OCI-M1 (cell line): ENCODE data around the gene KDM5A.
"Not testable (repeated sequence)": the region's sequence is repeated elsewhere in the genome, so short reads cannot be mapped to it uniquely, and the experiment has no call there.

Experiments
- DNase-seq: peaks from one replicate; lab custom pipeline; 2025; lab: John Stamatoyannopoulos, UW

Gene KDM5A

DNA sequence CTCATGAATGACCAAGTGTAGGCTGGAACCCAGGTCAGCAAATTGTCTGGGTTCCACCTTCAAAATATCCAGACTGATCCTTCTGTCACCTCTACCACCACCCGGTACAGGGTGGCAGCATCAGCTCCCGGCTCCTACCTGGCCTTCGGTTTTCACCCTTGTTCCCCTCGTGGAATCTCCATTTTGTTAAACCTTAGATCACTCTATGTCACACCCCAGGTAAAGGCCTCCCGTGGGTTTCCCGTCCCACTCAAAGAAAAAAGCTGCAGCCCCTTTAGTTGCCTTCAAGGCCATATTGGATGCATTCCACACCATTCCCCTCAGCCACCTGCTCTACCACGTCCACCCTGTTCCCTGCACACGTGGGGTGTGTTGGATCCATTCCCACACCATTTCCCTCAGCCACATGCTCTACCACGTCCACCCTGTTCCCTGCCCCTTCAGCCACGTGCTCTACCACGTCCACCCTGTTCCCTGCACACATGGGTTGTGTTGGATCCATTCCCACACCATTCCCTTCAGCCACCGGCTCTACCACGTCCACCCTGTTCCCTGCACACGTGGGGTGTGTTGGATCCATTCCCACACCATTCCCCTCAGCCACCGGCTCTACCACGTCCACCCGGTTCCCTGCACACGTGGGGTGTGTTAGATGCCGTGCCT, 150.3 kb downstream of the KDM5A start:
- no peak for DNase-seq

DNA sequence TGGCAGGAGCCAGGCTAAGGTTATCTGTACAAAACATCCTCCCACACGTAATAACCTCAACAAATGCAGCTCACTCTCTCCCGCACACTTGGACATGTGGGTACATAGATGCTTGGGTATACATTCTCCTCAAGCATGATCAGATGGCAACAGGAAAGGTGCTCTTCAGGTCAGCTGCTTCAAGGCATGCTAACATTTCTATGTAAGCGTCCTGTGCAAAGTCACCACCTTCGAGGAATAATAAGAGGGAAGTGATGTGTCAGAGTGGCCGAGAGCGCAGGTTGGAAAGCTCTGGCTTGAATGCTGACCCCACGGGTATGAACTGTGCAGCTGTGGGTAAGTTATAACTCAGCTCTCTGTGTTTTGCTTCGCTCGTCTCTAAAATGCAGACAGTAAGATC, 151.0 kb downstream of the KDM5A start:
- no peak for DNase-seq

DNA sequence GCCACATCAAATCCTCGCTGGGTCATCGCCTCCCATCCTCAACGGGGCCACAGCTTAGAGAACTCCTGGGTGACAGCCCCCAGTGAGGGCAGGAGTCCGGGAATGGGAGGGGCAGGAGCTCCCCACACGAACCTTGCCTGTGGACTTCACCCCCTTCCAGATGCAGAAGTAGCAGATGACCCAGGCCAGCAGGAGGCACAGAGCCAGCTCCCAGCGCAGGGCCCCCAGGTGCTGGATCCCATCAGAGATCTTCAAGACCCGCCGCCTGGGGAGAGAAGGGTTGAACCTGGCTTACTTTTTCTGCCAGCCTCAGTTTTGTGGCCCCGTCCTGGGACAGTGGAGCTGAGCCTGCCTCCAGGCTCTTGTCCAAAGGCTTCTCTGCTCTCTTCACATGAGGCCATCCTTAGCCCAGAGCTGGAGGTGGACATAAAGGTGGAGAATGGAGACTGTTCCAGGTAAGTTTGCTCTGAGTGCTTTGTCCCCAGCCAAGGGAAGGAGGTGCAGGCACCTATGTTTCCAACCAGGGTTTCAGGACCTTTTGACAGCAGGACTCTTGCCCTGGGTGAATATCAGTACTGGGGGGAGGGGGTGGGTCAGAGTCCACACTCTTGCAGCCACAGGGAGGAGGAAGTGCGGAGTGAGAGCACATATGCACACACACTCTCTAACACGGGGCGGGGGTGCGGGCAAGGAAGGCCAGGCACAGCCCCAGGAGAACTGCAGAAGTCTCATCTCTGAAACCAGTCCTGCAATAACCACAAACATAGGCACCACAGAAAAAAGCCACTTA, 151.9 kb downstream of the KDM5A start:
- no peak for DNase-seq

DNA sequence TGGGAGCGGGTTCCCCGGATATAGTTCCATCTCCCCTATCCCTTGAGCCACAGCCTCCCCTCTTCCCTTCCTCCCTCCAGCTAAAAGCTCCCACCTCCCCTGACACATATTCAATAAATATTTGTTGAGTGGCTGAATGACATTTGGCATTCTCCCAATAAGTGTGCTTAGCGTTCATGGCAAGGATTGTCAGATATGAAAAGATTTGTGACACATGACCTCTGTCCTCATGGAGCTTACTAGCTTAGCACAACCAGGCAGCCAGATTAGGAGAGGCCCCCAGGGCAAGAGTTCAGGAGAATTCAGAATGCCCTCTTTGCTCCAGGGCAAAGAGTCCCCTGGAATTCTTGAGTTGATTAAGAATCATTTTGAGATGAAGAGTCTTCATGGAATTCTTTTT, 152.7 kb downstream of the KDM5A start:
- no peak for DNase-seq

DNA sequence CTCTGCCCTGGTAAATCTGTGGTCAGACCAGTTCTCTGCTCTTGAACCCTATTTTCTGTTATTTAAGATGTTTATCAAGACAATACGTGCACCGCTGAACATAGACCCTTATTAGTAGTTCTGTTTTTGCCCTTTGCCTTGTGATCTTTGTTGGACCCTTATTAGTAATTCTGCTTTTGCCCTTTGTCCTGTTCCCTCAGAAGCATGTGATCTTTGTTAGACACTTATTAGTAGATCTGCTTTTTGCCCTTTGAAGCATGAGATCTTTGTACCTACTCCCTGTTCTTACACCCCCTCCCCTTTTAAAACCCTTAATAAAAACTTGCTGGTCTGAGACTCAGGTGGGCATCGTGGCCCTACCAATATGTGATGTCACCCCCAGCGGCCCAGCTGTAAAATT, 153.2 kb downstream of the KDM5A start:
- not testable (repeated sequence) for DNase-seq

DNA sequence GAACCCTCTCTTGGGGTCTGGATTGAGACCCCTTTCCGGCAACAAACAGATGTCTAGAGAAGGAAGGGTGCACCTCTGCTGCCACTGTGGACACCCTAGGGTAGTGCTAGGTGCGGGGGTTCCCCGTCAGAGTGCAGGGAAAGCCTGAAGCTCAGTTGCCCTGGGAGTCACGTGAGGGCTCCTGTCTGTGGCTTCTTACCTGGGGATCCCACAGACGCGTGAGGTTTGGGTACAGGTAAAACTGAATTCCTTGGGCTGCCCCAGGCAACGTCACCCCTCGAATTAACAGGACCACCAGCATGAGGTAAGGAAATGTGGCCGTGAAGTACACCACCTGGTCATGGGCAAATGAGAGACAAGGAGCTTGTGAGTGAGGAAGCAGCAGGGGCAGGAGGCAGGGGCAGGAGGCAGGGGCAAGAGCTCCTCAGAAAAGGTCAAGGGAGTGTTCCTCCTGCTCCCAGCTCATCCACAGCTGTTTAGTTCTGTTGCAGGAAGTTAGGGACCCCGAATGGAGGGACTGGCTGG, 154.2 kb downstream of the KDM5A start:
- DNase-seq = no peak

DNA sequence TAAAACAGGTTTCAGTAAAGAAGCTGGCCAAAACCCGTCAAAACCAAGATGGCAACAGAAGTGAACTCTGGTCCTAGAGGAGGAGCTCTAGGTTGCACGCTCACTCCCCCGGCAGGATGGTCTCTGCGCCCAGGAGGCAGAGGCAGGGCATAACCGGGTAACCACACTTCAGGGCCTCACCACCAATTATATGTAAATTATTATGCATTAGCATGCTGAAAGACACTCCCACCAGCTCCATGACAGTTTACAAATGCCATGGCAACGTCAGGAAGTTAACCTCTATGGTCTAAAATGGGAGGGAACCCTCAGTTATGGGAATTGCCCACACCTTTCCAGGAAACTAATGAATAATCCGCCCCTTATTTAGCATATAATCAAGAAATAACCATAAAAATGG, 155.1 kb downstream of the KDM5A start:
- DNase-seq = no peak

DNA sequence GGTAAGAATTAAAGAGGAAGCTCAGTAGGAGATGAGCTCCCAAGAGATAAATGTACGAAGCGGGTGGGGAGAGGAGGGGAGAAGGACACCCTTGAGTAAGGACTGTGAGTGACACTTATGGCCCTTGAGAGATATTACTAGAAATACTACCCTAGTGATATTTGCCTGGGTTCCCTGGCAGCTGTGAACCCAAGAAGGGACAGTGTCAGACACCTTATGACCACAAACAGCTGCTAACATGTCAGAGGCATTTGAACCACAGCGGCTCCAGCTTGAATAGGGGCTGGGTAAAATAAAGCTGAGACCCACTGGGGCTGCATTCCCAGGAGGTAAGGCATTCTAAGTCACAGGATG, 155.5 kb downstream of the KDM5A start:
- no peak for DNase-seq

DNA sequence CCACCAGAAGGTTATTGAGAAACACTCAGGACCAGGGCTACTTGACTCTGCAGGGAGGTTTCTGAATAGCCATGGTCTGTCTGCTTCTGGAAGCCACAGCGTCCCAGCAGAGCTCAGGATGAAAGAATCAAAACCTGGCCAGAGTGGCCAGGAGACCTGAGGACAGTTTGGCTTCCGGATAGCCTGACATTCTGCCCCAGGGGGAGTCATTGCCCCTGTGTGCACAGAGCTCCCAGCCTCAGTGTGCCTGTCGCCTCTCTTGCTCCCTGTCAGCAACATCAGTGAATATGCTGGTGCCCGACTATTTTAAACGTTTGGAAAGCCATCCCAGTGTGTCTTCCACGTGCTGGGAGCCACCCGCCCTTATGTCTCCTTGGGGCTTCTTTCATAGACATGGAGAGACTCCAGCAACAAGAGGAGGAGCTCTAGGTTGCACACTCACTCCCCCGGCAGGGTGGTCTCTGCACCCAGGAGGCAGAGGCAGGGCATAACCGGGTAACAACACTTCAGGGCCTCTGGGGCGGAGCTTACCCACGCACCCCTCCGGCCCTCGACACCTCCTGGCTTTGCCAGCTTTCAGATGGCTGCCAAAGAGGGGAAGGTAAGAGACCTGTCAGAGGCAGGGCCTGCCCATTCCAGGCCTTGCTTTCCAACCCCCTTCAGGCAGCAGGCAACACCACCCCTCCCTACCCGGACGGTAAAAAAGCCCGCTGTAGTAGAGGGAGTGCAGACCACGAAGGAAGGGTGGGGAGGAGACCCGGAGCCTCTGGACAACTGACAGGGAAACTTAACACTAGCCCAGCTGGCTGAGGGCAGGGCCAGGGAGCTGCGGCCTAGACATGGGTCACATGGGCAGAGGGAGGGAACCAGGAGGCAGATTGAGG, 156.1 kb downstream of the KDM5A start:
- DNase-seq = peak; percentile 91

DNA sequence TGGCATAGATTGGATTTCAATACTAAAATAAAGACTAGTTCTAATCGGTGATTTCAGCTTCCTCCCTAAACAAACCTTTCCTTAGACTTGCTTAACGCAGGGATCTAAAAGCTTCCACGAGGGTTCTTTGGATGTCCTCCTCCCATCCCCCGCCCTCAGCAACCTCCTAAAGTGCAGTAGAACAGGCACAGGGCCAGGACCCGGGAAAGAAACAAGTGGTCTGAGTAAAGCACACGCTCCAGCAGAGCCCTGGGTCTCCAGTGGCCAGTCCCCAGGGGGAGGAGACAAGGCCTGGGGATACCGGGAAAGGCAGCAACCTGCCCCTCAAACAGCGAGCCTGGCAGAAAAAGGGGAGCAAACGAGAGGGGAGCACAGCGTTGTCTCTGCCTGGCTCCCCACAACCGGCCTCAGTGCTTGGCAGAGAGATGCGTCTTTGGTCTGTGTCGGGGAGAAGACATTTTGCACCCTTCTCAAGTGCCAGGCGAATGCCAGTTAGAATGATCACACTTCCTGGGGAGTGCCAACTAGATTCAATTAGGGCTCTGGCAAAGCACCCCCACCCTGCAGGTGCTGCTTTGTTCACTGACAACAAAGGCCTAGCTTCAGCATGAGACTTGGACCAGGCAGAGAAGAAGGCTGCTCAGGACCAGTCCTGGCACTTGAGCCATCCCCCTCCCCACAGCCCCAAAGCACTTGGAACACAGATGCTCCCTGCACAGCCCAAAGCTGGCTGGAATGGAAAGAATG, 158.0 kb downstream of the KDM5A start:
- DNase-seq = no peak
